ENCODE measurements around the gene WWOX.

Gene WWOX

DNA sequence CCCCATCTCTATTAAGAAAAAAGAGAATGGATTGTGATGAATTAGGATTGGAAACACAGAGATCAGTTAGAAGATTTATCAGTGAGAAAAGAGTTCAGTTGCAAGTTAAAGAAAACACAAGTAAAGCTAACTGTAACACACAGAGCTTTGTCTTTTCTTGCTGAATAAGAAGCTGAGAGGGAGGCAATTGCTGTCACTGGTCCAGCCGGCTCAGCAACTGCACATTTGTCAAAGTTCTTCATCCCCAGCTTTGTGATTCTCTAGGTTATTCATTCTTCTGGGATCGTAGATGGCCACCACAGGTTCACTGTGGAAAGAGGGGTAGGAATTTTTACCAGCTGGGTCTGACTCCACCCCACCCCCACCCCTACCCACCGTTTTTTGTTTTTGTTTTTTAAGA is 615.7 kb downstream of the WWOX start:
- no peak for ATAC-seq
- TF ChIP-seq, protein P1, sequence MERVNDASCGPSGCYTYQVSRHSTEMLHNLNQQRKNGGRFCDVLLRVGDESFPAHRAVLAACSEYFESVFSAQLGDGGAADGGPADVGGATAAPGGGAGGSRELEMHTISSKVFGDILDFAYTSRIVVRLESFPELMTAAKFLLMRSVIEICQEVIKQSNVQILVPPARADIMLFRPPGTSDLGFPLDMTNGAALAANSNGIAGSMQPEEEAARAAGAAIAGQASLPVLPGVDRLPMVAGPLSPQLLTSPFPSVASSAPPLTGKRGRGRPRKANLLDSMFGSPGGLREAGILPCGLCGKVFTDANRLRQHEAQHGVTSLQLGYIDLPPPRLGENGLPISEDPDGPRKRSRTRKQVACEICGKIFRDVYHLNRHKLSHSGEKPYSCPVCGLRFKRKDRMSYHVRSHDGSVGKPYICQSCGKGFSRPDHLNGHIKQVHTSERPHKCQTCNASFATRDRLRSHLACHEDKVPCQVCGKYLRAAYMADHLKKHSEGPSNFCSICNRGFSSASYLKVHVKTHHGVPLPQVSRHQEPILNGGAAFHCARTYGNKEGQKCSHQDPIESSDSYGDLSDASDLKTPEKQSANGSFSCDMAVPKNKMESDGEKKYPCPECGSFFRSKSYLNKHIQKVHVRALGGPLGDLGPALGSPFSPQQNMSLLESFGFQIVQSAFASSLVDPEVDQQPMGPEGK (CRISPR knock-in tag; IDR thresholded peaks at IDR 0.05; ENCODE audit: borderline replicate concordance) = no peak
- TF ChIP-seq GLIS3 (CRISPR knock-in tag; IDR thresholded peaks at IDR 0.05) (no peak), PPARA (CRISPR knock-in tag; IDR thresholded peaks at IDR 0.05; ENCODE audit: borderline replicate concordance) (no peak), ISL1 (CRISPR knock-in tag; IDR thresholded peaks at IDR 0.05) (no peak), ZNF70 (CRISPR knock-in tag; IDR thresholded peaks at IDR 0.05) (no peak), ESRRG (CRISPR knock-in tag; IDR thresholded peaks at IDR 0.05) (no peak), ZNF565 (CRISPR knock-in tag; conservative IDR thresholded peaks at IDR 0.05; ENCODE audit: low read depth) (no peak), CSDC2 (CRISPR knock-in tag; IDR thresholded peaks at IDR 0.05) (no peak), RARB (CRISPR knock-in tag; IDR thresholded peaks at IDR 0.05) (no peak), ZFP3 (CRISPR knock-in tag; IDR thresholded peaks at IDR 0.05) (no peak), ZC3H10 (CRISPR knock-in tag; IDR thresholded peaks at IDR 0.05) (no peak), ARNTL (CRISPR knock-in tag; IDR thresholded peaks at IDR 0.05; ENCODE audit: borderline replicate concordance, low read depth) (no peak), OSR1 (CRISPR knock-in tag; IDR thresholded peaks at IDR 0.05) (no peak), TCF4 (CRISPR knock-in tag; IDR thresholded peaks at IDR 0.05; ENCODE audit: borderline replicate concordance) (no peak), TOX (CRISPR knock-in tag; IDR thresholded peaks at IDR 0.05; ENCODE audit: borderline replicate concordance) (no peak)
- TF ChIP-seq, protein P2, sequence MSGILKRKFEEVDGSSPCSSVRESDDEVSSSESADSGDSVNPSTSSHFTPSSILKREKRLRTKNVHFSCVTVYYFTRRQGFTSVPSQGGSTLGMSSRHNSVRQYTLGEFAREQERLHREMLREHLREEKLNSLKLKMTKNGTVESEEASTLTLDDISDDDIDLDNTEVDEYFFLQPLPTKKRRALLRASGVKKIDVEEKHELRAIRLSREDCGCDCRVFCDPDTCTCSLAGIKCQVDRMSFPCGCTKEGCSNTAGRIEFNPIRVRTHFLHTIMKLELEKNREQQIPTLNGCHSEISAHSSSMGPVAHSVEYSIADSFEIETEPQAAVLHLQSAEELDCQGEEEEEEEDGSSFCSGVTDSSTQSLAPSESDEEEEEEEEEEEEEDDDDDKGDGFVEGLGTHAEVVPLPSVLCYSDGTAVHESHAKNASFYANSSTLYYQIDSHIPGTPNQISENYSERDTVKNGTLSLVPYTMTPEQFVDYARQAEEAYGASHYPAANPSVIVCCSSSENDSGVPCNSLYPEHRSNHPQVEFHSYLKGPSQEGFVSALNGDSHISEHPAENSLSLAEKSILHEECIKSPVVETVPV (CRISPR knock-in tag; IDR thresholded peaks at IDR 0.05) = no peak

- no peak for ATAC-seq
Measured at GRCh38 chr16:78715673-78716072, 616.2 kb downstream of the WWOX start.

DNA sequence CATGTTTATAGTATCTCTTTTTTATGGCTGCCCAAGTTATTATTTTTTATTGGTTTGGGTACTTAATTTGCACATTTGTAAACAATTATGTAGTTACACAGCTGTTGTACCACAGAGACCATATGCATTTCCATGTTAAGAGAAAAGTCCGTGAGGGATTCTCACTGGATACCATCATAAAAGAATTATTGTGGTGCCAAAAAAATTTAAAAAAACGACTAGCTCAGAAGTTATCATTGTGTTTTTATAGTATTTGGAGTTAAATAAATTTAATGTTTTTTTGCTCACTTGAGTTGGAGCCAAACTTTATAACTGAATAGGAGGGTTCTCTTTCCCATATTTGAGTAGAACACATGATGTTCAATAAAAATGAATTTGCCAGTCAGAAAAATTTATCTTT is 618.7 kb downstream of the WWOX start:
- ATAC-seq = no peak
- TF ChIP-seq ZNF70 (CRISPR knock-in tag; IDR thresholded peaks at IDR 0.05) (no peak), TOX (CRISPR knock-in tag; IDR thresholded peaks at IDR 0.05; ENCODE audit: borderline replicate concordance) (no peak), ISL1 (CRISPR knock-in tag; IDR thresholded peaks at IDR 0.05) (no peak), RARB (CRISPR knock-in tag; IDR thresholded peaks at IDR 0.05) (no peak), GLIS3 (CRISPR knock-in tag; IDR thresholded peaks at IDR 0.05) (no peak), PPARA (CRISPR knock-in tag; IDR thresholded peaks at IDR 0.05; ENCODE audit: borderline replicate concordance) (no peak), SNAI2 (CRISPR knock-in tag; IDR thresholded peaks at IDR 0.05) (no peak), ZC3H10 (CRISPR knock-in tag; IDR thresholded peaks at IDR 0.05) (no peak), ARNTL (CRISPR knock-in tag; IDR thresholded peaks at IDR 0.05; ENCODE audit: borderline replicate concordance, low read depth) (no peak), CSDC2 (CRISPR knock-in tag; IDR thresholded peaks at IDR 0.05) (no peak), ESRRG (CRISPR knock-in tag; IDR thresholded peaks at IDR 0.05) (no peak), ZFP3 (CRISPR knock-in tag; IDR thresholded peaks at IDR 0.05) (no peak), BACH2 (CRISPR knock-in tag; IDR thresholded peaks at IDR 0.05; ENCODE audit: borderline replicate concordance) (no peak), ZFP30 (CRISPR knock-in tag; IDR thresholded peaks at IDR 0.05) (no peak), TCF4 (CRISPR knock-in tag; IDR thresholded peaks at IDR 0.05; ENCODE audit: borderline replicate concordance) (no peak), TSHZ2 (CRISPR knock-in tag; IDR thresholded peaks at IDR 0.05) (no peak), ZNF8 (CRISPR knock-in tag; IDR thresholded peaks at IDR 0.05) (no peak)
- TF ChIP-seq, protein P2 (CRISPR knock-in tag; IDR thresholded peaks at IDR 0.05) = no peak
- TF ChIP-seq, protein P1 (CRISPR knock-in tag; IDR thresholded peaks at IDR 0.05; ENCODE audit: borderline replicate concordance) = no peak

More at GRCh38 chr16:78715673-78716072, 616.2 kb downstream of the WWOX start:
- TF ChIP-seq ZC3H10 (CRISPR knock-in tag; IDR thresholded peaks at IDR 0.05) = no peak
- no peak for TF ChIP-seq ARNTL (CRISPR knock-in tag; IDR thresholded peaks at IDR 0.05; ENCODE audit: borderline replicate concordance, low read depth)
- TF ChIP-seq ESRRG (CRISPR knock-in tag; IDR thresholded peaks at IDR 0.05) = no peak
- TF ChIP-seq OSR1 (CRISPR knock-in tag; IDR thresholded peaks at IDR 0.05) = no peak
- no peak for TF ChIP-seq RARB (CRISPR knock-in tag; IDR thresholded peaks at IDR 0.05)
- no peak for TF ChIP-seq ZNF70 (CRISPR knock-in tag; IDR thresholded peaks at IDR 0.05)
- TF ChIP-seq ZNF565 (CRISPR knock-in tag; conservative IDR thresholded peaks at IDR 0.05; ENCODE audit: low read depth) = no peak
- TF ChIP-seq PPARA (CRISPR knock-in tag; IDR thresholded peaks at IDR 0.05; ENCODE audit: borderline replicate concordance) = no peak
- no peak for TF ChIP-seq ZFP3 (CRISPR knock-in tag; IDR thresholded peaks at IDR 0.05)

All from SK-N-SH treated with all-trans-retinoic acid at 6 μM for 48 hours (cell line).